ENCODE data around the gene SMARCB1.
A peak's percentile ranks its signal among the peaks of the same experiment; 100 is the strongest.

The SMARCB1 gene

GRCh38 chr22:23825246-23825905 is 38.6 kb downstream of the SMARCB1 start:
- DNase-seq (ENCODE audit: low read depth) = no peak

GRCh38 chr22:23826510-23827350 is 40.0 kb downstream of the SMARCB1 start:
- H3K4me3 ChIP-seq (ENCODE audit: low read depth, low read length) = no peak overlapping the region

More at GRCh38 chr22:23825246-23825905, 38.6 kb downstream of the SMARCB1 start:
- no peak overlapping the region for H3K4me3 ChIP-seq (ENCODE audit: low read depth, low read length)

GRCh38 chr22:23827351-23827995 is 40.7 kb downstream of the SMARCB1 start:
- no peak for DNase-seq (ENCODE audit: low read depth)
- no peak overlapping the region for H3K4me3 ChIP-seq (ENCODE audit: low read depth, low read length)

More at GRCh38 chr22:23826510-23827350, 40.0 kb downstream of the SMARCB1 start:
- DNase-seq (ENCODE audit: low read depth) = peak; percentile 67

GRCh38 chr22:23828800-23829680 is 42.3 kb downstream of the SMARCB1 start:
- no peak for DNase-seq (ENCODE audit: low read depth)
- no peak overlapping the region for H3K4me3 ChIP-seq (ENCODE audit: low read depth, low read length)

GRCh38 chr22:23829845-23830372 is 43.1 kb downstream of the SMARCB1 start:
- H3K4me3 ChIP-seq (ENCODE audit: low read depth, low read length) = no peak overlapping the region

GRCh38 chr22:23831261-23831660 is 44.5 kb downstream of the SMARCB1 start:
- no peak overlapping the region for H3K4me3 ChIP-seq (ENCODE audit: low read depth, low read length)
- no peak for DNase-seq (ENCODE audit: low read depth)

More at GRCh38 chr22:23829845-23830372, 43.1 kb downstream of the SMARCB1 start:
- peak; percentile 64 for DNase-seq (ENCODE audit: low read depth)

GRCh38 chr22:23831781-23832180 is 45.0 kb downstream of the SMARCB1 start:
- H3K4me3 ChIP-seq (ENCODE audit: low read depth, low read length) = no peak overlapping the region
- DNase-seq (ENCODE audit: low read depth) = no peak

GRCh38 chr22:23832226-23833016 is 45.7 kb downstream of the SMARCB1 start:
- no peak overlapping the region for H3K4me3 ChIP-seq (ENCODE audit: low read depth, low read length)
- DNase-seq (ENCODE audit: low read depth) = no peak

GRCh38 chr22:23833017-23833751 is 46.4 kb downstream of the SMARCB1 start:
- no peak for DNase-seq (ENCODE audit: low read depth)
- no peak overlapping the region for H3K4me3 ChIP-seq (ENCODE audit: low read depth, low read length)

- H3K4me3 ChIP-seq (ENCODE audit: low read depth, low read length) = no peak overlapping the region
- DNase-seq (ENCODE audit: low read depth) = no peak
These were observed 47.1 kb downstream of the SMARCB1 start for GRCh38 chr22:23833911-23834317.

- H3K4me3 ChIP-seq (ENCODE audit: low read depth, low read length) = no peak overlapping the region
- no peak for DNase-seq (ENCODE audit: low read depth)
These were observed 47.6 kb downstream of the SMARCB1 start for GRCh38 chr22:23834406-23834792.

GRCh38 chr22:23834793-23835483 is 48.2 kb downstream of the SMARCB1 start:
- DNase-seq (ENCODE audit: low read depth) = no peak
- H3K4me3 ChIP-seq (ENCODE audit: low read depth, low read length) = no peak overlapping the region

GRCh38 chr22:23835484-23836144 is 48.8 kb downstream of the SMARCB1 start:
- DNase-seq (ENCODE audit: low read depth) = no peak
- H3K4me3 ChIP-seq (ENCODE audit: low read depth, low read length) = no peak overlapping the region

GRCh38 chr22:23836281-23836680 is 49.5 kb downstream of the SMARCB1 start:
- DNase-seq (ENCODE audit: low read depth) = no peak
- no peak overlapping the region for H3K4me3 ChIP-seq (ENCODE audit: low read depth, low read length)

GRCh38 chr22:23836692-23837495 is 50.1 kb downstream of the SMARCB1 start:
- H3K4me3 ChIP-seq (ENCODE audit: low read depth, low read length) = no peak overlapping the region
- DNase-seq (ENCODE audit: low read depth) = no peak

GRCh38 chr22:23837496-23837859 is 50.7 kb downstream of the SMARCB1 start:
- no peak for DNase-seq (ENCODE audit: low read depth)
- no peak overlapping the region for H3K4me3 ChIP-seq (ENCODE audit: low read depth, low read length)
